Omental fat pad (tissue), 4 donors: ENCODE results near the gene EVI5. TPM values are rescaled to one million over a fixed set of nuclear protein-coding genes. Genes with fewer than 3 reads are reported as not detected.

Experiments used
- ATAC-seq: fragments of 150-250 bp; one replicate; pipeline ENCODE4 v1.9.1; 2016; ENCODE audit warnings: mild to moderate bottlenecking, moderate library complexity; ENCODE audit not compliant: low FRiP score
- DNase-seq: peaks from one replicate; pipeline ENCODE4 v3.0.0-alpha.2; 2019; ENCODE audit warnings: low spot score
- CTCF ChIP-seq, 3 donors: fragments of 450-650 bp; IDR thresholded peaks; one replicate each; pipeline ENCODE4 v1.5.1; 2016 to 2017; ENCODE audit warnings: antibody characterized with exemption in 3 of 3, mild to moderate bottlenecking in 3 of 3, moderate library complexity in 2 of 3
- total RNA-seq, 4 donors: library from RNA; depleted of rRNA; stranded (reverse); fragments of >200 nt; gene quantifications; one replicate each; pipeline ENCODE4 v1.1.0, GENCODE V29; 2016

EVI5 gene
- total RNA-seq, 4 donors from 2014 or later: 25.9 to 38.3 (median 30.7) TPM

GRCh38 chr1:92575123-92575522 is 209.8 kb downstream of the EVI5 start:
- DNase-seq: no peak
- TF ChIP-seq CTCF (IDR thresholded peaks at IDR 0.05): no peak
- ATAC-seq: no peak

- DNase-seq (no peak), ATAC-seq (no peak)
- no peak for TF ChIP-seq CTCF (IDR thresholded peaks at IDR 0.05)
These were observed 212.4 kb downstream of the EVI5 start for GRCh38 chr1:92572520-92572919.

GRCh38 chr1:92571578-92571977 is 213.3 kb downstream of the EVI5 start:
- TF ChIP-seq CTCF (IDR thresholded peaks at IDR 0.05): no peak
- ATAC-seq (no peak), DNase-seq (no peak)

GRCh38 chr1:92567211-92567868 is 217.6 kb downstream of the EVI5 start:
- TF ChIP-seq CTCF (IDR thresholded peaks at IDR 0.05): no peak
- no peak for ATAC-seq
- DNase-seq: no peak

GRCh38 chr1:92563457-92564216 is 221.3 kb downstream of the EVI5 start:
- ATAC-seq: no peak
- no peak for DNase-seq
- no peak for TF ChIP-seq CTCF (IDR thresholded peaks at IDR 0.05)

GRCh38 chr1:92556350-92556749 is 228.6 kb downstream of the EVI5 start:
- TF ChIP-seq CTCF (IDR thresholded peaks at IDR 0.05): no peak
- ATAC-seq (no peak), DNase-seq (no peak)

GRCh38 chr1:92554216-92554615 is 230.7 kb downstream of the EVI5 start:
- no peak for ATAC-seq
- TF ChIP-seq CTCF (IDR thresholded peaks at IDR 0.05): no peak
- no peak for DNase-seq
